Esophagus (tissue), 2 donors: ENCODE results near the gene NHLH2. TPM values are rescaled to one million over a fixed set of nuclear protein-coding genes. Genes with fewer than 3 reads are reported as not detected.

ENCODE experiments used
- H3K27ac ChIP-seq, 2 donors: one replicate each; pipeline ENCODE4 v1.5.1; 2013; ENCODE audit warnings: low read depth in 2 of 2, mild to moderate bottlenecking in 2 of 2, inconsistent platforms in 1 of 2, low read length in 1 of 2, moderate library complexity in 1 of 2
- H3K27me3 ChIP-seq, 2 donors: one replicate each; pipeline ENCODE4 v1.6.1; 2013; ENCODE audit warnings: low read length in 2 of 2, control low read depth in 1 of 2, mild to moderate bottlenecking in 1 of 2; ENCODE audit not compliant: insufficient read depth in 2 of 2, control insufficient read depth in 1 of 2
- H3K36me3 ChIP-seq, 2 donors: one replicate each; pipeline ENCODE4 v1.6.1; 2013; ENCODE audit warnings: low read length in 1 of 2; ENCODE audit not compliant: control insufficient read depth in 2 of 2, insufficient read depth in 2 of 2
- H3K4me1 ChIP-seq, 2 donors: one replicate each; pipeline ENCODE4 v1.6.1; 2013; ENCODE audit warnings: low read length in 1 of 2; ENCODE audit not compliant: control insufficient read depth in 2 of 2, insufficient read depth in 2 of 2
- H3K4me3 ChIP-seq, 2 donors: one replicate each; pipeline ENCODE4 v1.5.1; 2013; ENCODE audit warnings: low read length in 2 of 2, mild to moderate bottlenecking in 2 of 2, low read depth in 1 of 2, moderate library complexity in 1 of 2
- H3K9me3 ChIP-seq, 2 donors: one replicate each; pipeline ENCODE4 v1.6.1; 2013; ENCODE audit warnings: mild to moderate bottlenecking in 2 of 2, low read depth in 1 of 2, low read length in 1 of 2, moderate library complexity in 1 of 2; ENCODE audit not compliant: control insufficient read depth in 2 of 2, insufficient read depth in 1 of 2
- WGBS, 2 donors: extraction: QIAGEN DNeasy Blood & Tissue Kit; methylation state at CpG; one replicate each; pipeline ENCODE4 v1.1.7; 2013; 5-methylcytosine and 5-hydroxymethylcytosine counted together
- polyA plus RNA-seq, 2 donors: library from polyadenylated mRNA; stranded (reverse); fragments of 200-250 nt; gene quantifications; one replicate each; pipeline ENCODE4 v1.2.3, GENCODE V29; 2013
- donor health status: healthy with polysubstance abuse.
- donor health status: Bipolar disorder and iron deficiency.

NHLH2 gene
- polyA plus RNA-seq, 2 donors, result 1.3 to 1.8 TPM

- H3K4me3 ChIP-seq, result peak overlapping the region; percentile 45 to 56
- H3K27ac ChIP-seq, result peak overlapping the region; percentile 84 to 91
- H3K9me3 ChIP-seq, result no peaks in the 10 kb centered on the region
- WGBS, 2 donors, result 8 to 11% methylated on average over 62 to 80 of the region's 80 CpGs
- no peaks in the 10 kb centered on the region for H3K27me3 ChIP-seq
- peaks cover 6 to 15% of the 10 kb centered on the region in 2 donors for H3K4me1 ChIP-seq
- no peaks in the 10 kb centered on the region for H3K36me3 ChIP-seq
Measured at GRCh38 chr1:115828101-115829022, 12.6 kb downstream of the NHLH2 start.

- H3K27ac ChIP-seq, result no peak overlapping the region
- no peak overlapping the region for H3K4me3 ChIP-seq
- H3K9me3 ChIP-seq, result no peaks in the 10 kb centered on the region
- no peaks in the 10 kb centered on the region for H3K36me3 ChIP-seq
- H3K4me1 ChIP-seq, result peaks cover 6 to 15% of the 10 kb centered on the region in 2 donors
- no peaks in the 10 kb centered on the region for H3K27me3 ChIP-seq
- WGBS, 2 donors, result 79 to 82% methylated on average over 7 of the region's 7 CpGs
Measured at GRCh38 chr1:115827452-115828044, 13.4 kb downstream of the NHLH2 start.

- 36 to 41% methylated on average over 3 of the region's 3 CpGs for WGBS, 2 donors
- H3K36me3 ChIP-seq, result no peaks in the 10 kb centered on the region
- no peaks in the 10 kb centered on the region for H3K27me3 ChIP-seq
- peaks cover 6 to 15% of the 10 kb centered on the region in 2 donors for H3K4me1 ChIP-seq
- H3K4me3 ChIP-seq, result no peak overlapping the region
- no peaks in the 10 kb centered on the region for H3K9me3 ChIP-seq
- H3K27ac ChIP-seq, result no peak overlapping the region
Measured at GRCh38 chr1:115826628-115827027, 14.3 kb downstream of the NHLH2 start.

- Histone ChIP-seq H3K9me3 (no peaks in the 10 kb centered on the region), H3K27ac (no peak overlapping the region), H3K36me3 (no peaks in the 10 kb centered on the region), H3K4me3 (no peak overlapping the region), H3K4me1 (no peaks in the 10 kb centered on the region), H3K27me3 (no peaks in the 10 kb centered on the region)
Measured at GRCh38 chr1:115822117-115822516, 18.8 kb downstream of the NHLH2 start.

- Histone ChIP-seq H3K9me3 (no peaks in the 10 kb centered on the region), H3K27ac (peak overlapping the region; percentile 44 to 48), H3K27me3 (no peaks in the 10 kb centered on the region), H3K36me3 (no peaks in the 10 kb centered on the region), H3K4me3 (no peak overlapping the region), H3K4me1 (peaks cover 2 to 3% of the 10 kb centered on the region in 2 donors)
- 36 to 41% methylated on average over 3 of the region's 3 CpGs for WGBS, 2 donors
Measured at GRCh38 chr1:115815694-115816093, 25.2 kb downstream of the NHLH2 start.

GRCh38 chr1:115814685-115815398 is 26.1 kb downstream of the NHLH2 start:
- peaks cover 2 to 3% of the 10 kb centered on the region in 2 donors for H3K4me1 ChIP-seq
- peak overlapping the region; percentile 31 to 48 for H3K27ac ChIP-seq
- H3K9me3 ChIP-seq, result no peaks in the 10 kb centered on the region
- H3K27me3 ChIP-seq, result no peaks in the 10 kb centered on the region
- no peak overlapping the region for H3K4me3 ChIP-seq
- WGBS, 2 donors, result 35 to 52% methylated on average over 4 of the region's 4 CpGs
- no peaks in the 10 kb centered on the region for H3K36me3 ChIP-seq

- Histone ChIP-seq H3K27ac (peak overlapping the region in 1 of 2 donors; percentile 33), H3K4me3 (no peak overlapping the region), H3K9me3 (no peaks in the 10 kb centered on the region), H3K27me3 (no peaks in the 10 kb centered on the region), H3K36me3 (no peaks in the 10 kb centered on the region), H3K4me1 (peaks cover 2 to 3% of the 10 kb centered on the region in 2 donors)
- WGBS, 2 donors, result 95 to 96% methylated on average over 1 of the region's 1 CpG
Measured at GRCh38 chr1:115813727-115814126, 27.2 kb downstream of the NHLH2 start.

GRCh38 chr1:115811140-115811828 is 29.6 kb downstream of the NHLH2 start:
- no peak overlapping the region for H3K4me3 ChIP-seq
- H3K27ac ChIP-seq, result peak overlapping the region in 1 of 2 donors; percentile 59
- no peaks in the 10 kb centered on the region for H3K36me3 ChIP-seq
- H3K4me1 ChIP-seq, result peaks cover 2 to 3% of the 10 kb centered on the region in 2 donors
- no peaks in the 10 kb centered on the region for H3K27me3 ChIP-seq
- WGBS, 2 donors, result 60 to 77% methylated on average over 3 of the region's 3 CpGs
- no peaks in the 10 kb centered on the region for H3K9me3 ChIP-seq

GRCh38 chr1:115810609-115811008 is 30.3 kb downstream of the NHLH2 start:
- Histone ChIP-seq H3K4me1 (peaks cover 2 to 3% of the 10 kb centered on the region in 2 donors), H3K9me3 (no peaks in the 10 kb centered on the region), H3K4me3 (no peak overlapping the region), H3K36me3 (no peaks in the 10 kb centered on the region), H3K27me3 (no peaks in the 10 kb centered on the region), H3K27ac (no peak overlapping the region)
- WGBS, 2 donors, result 73 to 89% methylated on average over 2 of the region's 2 CpGs
